PFSK-1 (cell line): ENCODE results near the gene FSTL1.

ENCODE experiments used
- POLR2AphosphoS5 ChIP-seq: IDR thresholded peaks from 2 replicates; pipeline ENCODE4 v1.6.1; 2012; ENCODE audit warnings: low read depth, mild to moderate bottlenecking, control low read depth, low read length, moderate library complexity
- REST ChIP-seq, 2 experiments: IDR thresholded peaks; 2 replicates each; pipeline versions ENCODE4 v1.6.1 to v1.8.0; 2011 to 2012; ENCODE audit warnings: low read depth in 2 of 2, low read length in 2 of 2, control low read depth in 1 of 2, inconsistent platforms in 1 of 2, mild to moderate bottlenecking in 1 of 2, moderate library complexity in 1 of 2; ENCODE audit not compliant: insufficient read depth in 1 of 2
- SIN3A ChIP-seq: IDR thresholded peaks from 2 replicates; pipeline ENCODE4 v1.6.1; 2012; ENCODE audit warnings: mild to moderate bottlenecking, low read length, moderate library complexity, borderline replicate concordance; ENCODE audit not compliant: insufficient read depth

- TF ChIP-seq SIN3A (no peak), REST (IDR thresholded peaks at IDR 0.05; ENCODE audit: insufficient read depth in 1 of 2, low read depth in 2 of 2, low read length in 2 of 2) (no peak), POLR2AphosphoS5 (no peak)
Observed at GRCh38 chr3:120438216-120438615, 12.6 kb downstream of the FSTL1 start.
